Measurements from ENCODE around the gene DUS3L.
"Not testable (repeated sequence)": the region's sequence is repeated elsewhere in the genome, so short reads cannot be mapped to it uniquely, and the experiment has no call there.

Gene DUS3L

GRCh38 chr19:5767949-5768348 is 23.0 kb downstream of the DUS3L start:
- no peak for DNase-seq

GRCh38 chr19:5765220-5765619 is 25.7 kb downstream of the DUS3L start:
- no peak for DNase-seq

- no peak for DNase-seq
Observed at GRCh38 chr19:5762608-5763217, 28.2 kb downstream of the DUS3L start.

GRCh38 chr19:5753743-5754142 is 37.2 kb downstream of the DUS3L start:
- no peak for DNase-seq

GRCh38 chr19:5751709-5752108 is 39.3 kb downstream of the DUS3L start:
- no peak for DNase-seq

- no peak for DNase-seq
Observed at GRCh38 chr19:5749505-5749904, 41.5 kb downstream of the DUS3L start.

- not testable (repeated sequence) for DNase-seq
Observed at GRCh38 chr19:5748920-5749319, 42.0 kb downstream of the DUS3L start.

- not testable (repeated sequence) for DNase-seq
Observed at GRCh38 chr19:5744999-5745398, 46.0 kb downstream of the DUS3L start.

- no peak for DNase-seq
Observed at GRCh38 chr19:5743630-5744029, 47.3 kb downstream of the DUS3L start.

GRCh38 chr19:5742051-5742450 is 48.9 kb downstream of the DUS3L start:
- no peak for DNase-seq

- DNase-seq, result no peak
Observed at GRCh38 chr19:5738423-5738822, 52.5 kb downstream of the DUS3L start.

Measured in fibroblast of skin of scalp (primary cell).